ENCODE results near the gene LRRC73. TPM values are rescaled to one million over a fixed set of nuclear protein-coding genes. Genes with fewer than 3 reads are reported as not detected.

LRRC73 gene
- total and polyA plus RNA-seq, 9 of the 15 experiments (the other 6 are each of a cell fraction or from before 2014, with no cell fraction given): 0.07 to 0.55 (median 0.16) TPM; not detected in 3

DNA sequence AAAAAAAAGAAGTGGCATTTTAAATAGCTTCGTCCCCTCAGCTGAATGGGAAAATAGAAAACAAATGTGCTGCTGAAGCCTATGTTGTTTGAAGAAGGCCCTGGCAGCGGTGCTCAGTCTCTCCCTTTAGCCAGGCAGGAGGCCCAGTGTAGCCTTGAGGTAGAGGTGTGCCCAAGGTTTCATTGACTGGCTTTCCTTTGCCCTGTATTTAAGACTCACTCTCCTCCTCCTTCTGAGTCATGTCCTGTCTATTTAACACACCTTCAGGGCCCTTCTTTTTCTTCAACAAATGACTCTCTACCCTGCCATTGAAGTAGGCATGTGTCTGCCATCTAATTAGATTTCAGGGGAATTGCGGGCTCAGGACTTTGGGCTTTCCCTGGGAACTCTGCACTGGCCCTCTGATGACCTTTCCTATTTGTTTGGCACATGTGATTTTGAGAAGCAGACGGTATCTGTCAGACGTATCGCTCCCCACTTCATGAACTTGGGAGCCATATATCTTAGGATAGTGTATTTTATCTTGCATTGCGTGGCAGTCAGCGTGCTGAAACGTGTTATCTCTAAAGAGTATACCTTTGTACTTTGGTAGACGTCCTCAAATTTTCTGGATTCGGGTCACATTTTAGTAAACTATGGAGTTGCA is 28.4 kb downstream of the LRRC73 start (continued):
- TF ChIP-seq, protein P1, sequence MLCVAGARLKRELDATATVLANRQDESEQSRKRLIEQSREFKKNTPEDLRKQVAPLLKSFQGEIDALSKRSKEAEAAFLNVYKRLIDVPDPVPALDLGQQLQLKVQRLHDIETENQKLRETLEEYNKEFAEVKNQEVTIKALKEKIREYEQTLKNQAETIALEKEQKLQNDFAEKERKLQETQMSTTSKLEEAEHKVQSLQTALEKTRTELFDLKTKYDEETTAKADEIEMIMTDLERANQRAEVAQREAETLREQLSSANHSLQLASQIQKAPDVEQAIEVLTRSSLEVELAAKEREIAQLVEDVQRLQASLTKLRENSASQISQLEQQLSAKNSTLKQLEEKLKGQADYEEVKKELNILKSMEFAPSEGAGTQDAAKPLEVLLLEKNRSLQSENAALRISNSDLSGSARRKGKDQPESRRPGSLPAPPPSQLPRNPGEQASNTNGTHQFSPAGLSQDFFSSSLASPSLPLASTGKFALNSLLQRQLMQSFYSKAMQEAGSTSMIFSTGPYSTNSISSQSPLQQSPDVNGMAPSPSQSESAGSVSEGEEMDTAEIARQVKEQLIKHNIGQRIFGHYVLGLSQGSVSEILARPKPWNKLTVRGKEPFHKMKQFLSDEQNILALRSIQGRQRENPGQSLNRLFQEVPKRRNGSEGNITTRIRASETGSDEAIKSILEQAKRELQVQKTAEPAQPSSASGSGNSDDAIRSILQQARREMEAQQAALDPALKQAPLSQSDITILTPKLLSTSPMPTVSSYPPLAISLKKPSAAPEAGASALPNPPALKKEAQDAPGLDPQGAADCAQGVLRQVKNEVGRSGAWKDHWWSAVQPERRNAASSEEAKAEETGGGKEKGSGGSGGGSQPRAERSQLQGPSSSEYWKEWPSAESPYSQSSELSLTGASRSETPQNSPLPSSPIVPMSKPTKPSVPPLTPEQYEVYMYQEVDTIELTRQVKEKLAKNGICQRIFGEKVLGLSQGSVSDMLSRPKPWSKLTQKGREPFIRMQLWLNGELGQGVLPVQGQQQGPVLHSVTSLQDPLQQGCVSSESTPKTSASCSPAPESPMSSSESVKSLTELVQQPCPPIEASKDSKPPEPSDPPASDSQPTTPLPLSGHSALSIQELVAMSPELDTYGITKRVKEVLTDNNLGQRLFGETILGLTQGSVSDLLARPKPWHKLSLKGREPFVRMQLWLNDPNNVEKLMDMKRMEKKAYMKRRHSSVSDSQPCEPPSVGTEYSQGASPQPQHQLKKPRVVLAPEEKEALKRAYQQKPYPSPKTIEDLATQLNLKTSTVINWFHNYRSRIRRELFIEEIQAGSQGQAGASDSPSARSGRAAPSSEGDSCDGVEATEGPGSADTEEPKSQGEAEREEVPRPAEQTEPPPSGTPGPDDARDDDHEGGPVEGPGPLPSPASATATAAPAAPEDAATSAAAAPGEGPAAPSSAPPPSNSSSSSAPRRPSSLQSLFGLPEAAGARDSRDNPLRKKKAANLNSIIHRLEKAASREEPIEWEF (CRISPR knock-in tag; IDR thresholded peaks at IDR 0.05): no peak
- TF ChIP-seq NR2F6 (CRISPR knock-in tag; IDR thresholded peaks at IDR 0.05) (no peak), CREM (IDR thresholded peaks at IDR 0.05; ENCODE audit: low read depth) (0 out of 2 replicates have a peak, but pooled peaks have one; percentile 31), ARID1B (IDR thresholded peaks at IDR 0.05) (peak; percentile 23; the same call in 1 of the 2 replicates)
- TF ChIP-seq, protein P2, sequence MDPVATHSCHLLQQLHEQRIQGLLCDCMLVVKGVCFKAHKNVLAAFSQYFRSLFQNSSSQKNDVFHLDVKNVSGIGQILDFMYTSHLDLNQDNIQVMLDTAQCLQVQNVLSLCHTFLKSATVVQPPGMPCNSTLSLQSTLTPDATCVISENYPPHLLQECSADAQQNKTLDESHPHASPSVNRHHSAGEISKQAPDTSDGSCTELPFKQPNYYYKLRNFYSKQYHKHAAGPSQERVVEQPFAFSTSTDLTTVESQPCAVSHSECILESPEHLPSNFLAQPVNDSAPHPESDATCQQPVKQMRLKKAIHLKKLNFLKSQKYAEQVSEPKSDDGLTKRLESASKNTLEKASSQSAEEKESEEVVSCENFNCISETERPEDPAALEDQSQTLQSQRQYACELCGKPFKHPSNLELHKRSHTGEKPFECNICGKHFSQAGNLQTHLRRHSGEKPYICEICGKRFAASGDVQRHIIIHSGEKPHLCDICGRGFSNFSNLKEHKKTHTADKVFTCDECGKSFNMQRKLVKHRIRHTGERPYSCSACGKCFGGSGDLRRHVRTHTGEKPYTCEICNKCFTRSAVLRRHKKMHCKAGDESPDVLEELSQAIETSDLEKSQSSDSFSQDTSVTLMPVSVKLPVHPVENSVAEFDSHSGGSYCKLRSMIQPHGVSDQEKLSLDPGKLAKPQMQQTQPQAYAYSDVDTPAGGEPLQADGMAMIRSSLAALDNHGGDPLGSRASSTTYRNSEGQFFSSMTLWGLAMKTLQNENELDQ (CRISPR knock-in tag; IDR thresholded peaks at IDR 0.05; ENCODE audit: borderline replicate concordance): no peak

All from K562 (cell line).